Astrocyte (in vitro differentiated cells and primary cell): ENCODE data around the gene DNAJC15. TPM values are rescaled to one million over a fixed set of nuclear protein-coding genes. Genes with fewer than 3 reads are reported as not detected.

Experiments used
- DNase-seq: peaks from one replicate; pipeline ENCODE4 v3.0.0-alpha.2; 2010; ENCODE audit warnings: low read depth
- FAIRE-seq: peaks from 2 replicates; lab custom pipeline; 2011; peaks lifted over from hg19 to GRCh38; lab: Jason Lieb, UNC
- H2AFZ ChIP-seq: 2 replicates; pipeline ENCODE4 v1.6.0; 2012; ENCODE audit warnings: low read depth, low read length, inconsistent platforms
- H3K27ac ChIP-seq: 2 replicates; pipeline ENCODE4 v1.5.1; 2011; ENCODE audit warnings: low read depth, low read length, inconsistent platforms
- H3K27me3 ChIP-seq: 2 replicates; pipeline ENCODE4 v1.6.0; 2011; ENCODE audit warnings: low read length, inconsistent platforms; ENCODE audit not compliant: insufficient read depth
- H3K36me3 ChIP-seq: 2 replicates; pipeline ENCODE4 v1.5.1; 2011; ENCODE audit warnings: low read length, inconsistent platforms; ENCODE audit not compliant: insufficient read depth
- H3K4me1 ChIP-seq: 2 replicates; pipeline ENCODE4 v1.5.1; 2011; ENCODE audit warnings: low read length, inconsistent platforms; ENCODE audit not compliant: insufficient read depth
- H3K4me2 ChIP-seq: 2 replicates; pipeline ENCODE4 v1.6.0; 2012; ENCODE audit warnings: low read length, inconsistent platforms
- H3K4me3 ChIP-seq: 2 replicates; pipeline ENCODE4 v1.5.1; 2011; ENCODE audit warnings: low read depth, mild to moderate bottlenecking, low read length, inconsistent platforms; ENCODE audit not compliant: insufficient read depth
- H3K79me2 ChIP-seq: 2 replicates; pipeline ENCODE4 v1.6.0; 2012; ENCODE audit warnings: mild to moderate bottlenecking, low read length, inconsistent platforms; ENCODE audit not compliant: insufficient read depth
- H3K9ac ChIP-seq: 2 replicates; pipeline ENCODE4 v1.6.0; 2012; ENCODE audit warnings: mild to moderate bottlenecking, low read length, inconsistent platforms
- H3K9me3 ChIP-seq: 2 replicates; pipeline ENCODE4 v1.5.1; 2012; ENCODE audit warnings: low read depth, mild to moderate bottlenecking, low read length, inconsistent platforms; ENCODE audit not compliant: insufficient read depth
- H4K20me1 ChIP-seq: 2 replicates; pipeline ENCODE4 v1.6.0; 2012; ENCODE audit warnings: low read length, inconsistent platforms; ENCODE audit not compliant: insufficient read depth
- H3K27ac Mint-ChIP-seq: one replicate; pipeline ENCODE4 v1.8.0; 2021; ENCODE audit warnings: mild to moderate bottlenecking, mixed read lengths; ENCODE audit not compliant: unreplicated experiment
- H3K27me3 Mint-ChIP-seq: one replicate; pipeline ENCODE4 v1.8.0; 2021; ENCODE audit warnings: low read depth, mixed read lengths; ENCODE audit not compliant: unreplicated experiment
- H3K36me3 Mint-ChIP-seq: one replicate; pipeline ENCODE4 v1.8.0; 2021; ENCODE audit warnings: low read depth, mixed read lengths; ENCODE audit not compliant: unreplicated experiment
- H3K4me1 Mint-ChIP-seq: one replicate; pipeline ENCODE4 v1.8.0; 2021; ENCODE audit warnings: low read depth, mixed read lengths; ENCODE audit not compliant: unreplicated experiment
- H3K4me3 Mint-ChIP-seq: one replicate; pipeline ENCODE4 v1.8.0; 2021; ENCODE audit warnings: mild to moderate bottlenecking, moderate library complexity, mixed read lengths; ENCODE audit not compliant: unreplicated experiment
- H3K9me3 Mint-ChIP-seq: one replicate; pipeline ENCODE4 v1.8.0; 2021; ENCODE audit warnings: mild to moderate bottlenecking, mixed read lengths; ENCODE audit not compliant: unreplicated experiment
- EZH2 ChIP-seq: IDR thresholded peaks from 2 replicates; pipeline ENCODE4 v1.6.1; 2012; ENCODE audit warnings: mild to moderate bottlenecking, low read length, inconsistent platforms; ENCODE audit not compliant: insufficient read depth
- total RNA-seq: library from RNA; stranded (reverse); gene quantifications from 2 replicates; pipeline ENCODE4 v1.2.1, GENCODE V29; 2021
- TF ChIP-seq, protein P1 (sequence below): IDR thresholded peaks from 2 replicates; pipeline ENCODE4 v1.5.1; 2011; ENCODE audit warnings: low read depth, mild to moderate bottlenecking, inconsistent platforms, low read length, moderate library complexity; ENCODE audit not compliant: insufficient read depth

DNAJC15 gene
- total RNA-seq, 1 donor from 2014 or later: 13.8 TPM

DNA sequence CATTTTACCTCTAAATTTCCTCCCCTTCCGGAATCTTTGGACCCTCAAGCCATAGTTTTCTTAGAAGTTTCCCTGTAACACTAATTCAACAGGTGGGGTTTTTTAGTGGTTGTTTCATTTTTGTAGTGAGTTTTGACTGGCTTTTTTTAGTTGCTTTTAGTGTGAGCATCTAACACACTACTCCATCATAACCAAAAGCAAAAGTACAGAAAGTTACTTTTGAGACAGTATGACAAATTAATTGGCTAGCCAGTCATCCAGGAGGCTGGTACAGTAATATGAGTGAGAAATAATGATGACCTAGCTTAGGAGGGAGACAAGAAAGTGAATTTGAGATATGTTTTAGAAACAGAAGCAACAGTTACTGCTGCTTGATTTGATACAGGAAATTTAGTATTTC is 71.5 kb downstream of the DNAJC15 start:
- H3K27me3 ChIP-seq: no peaks in the 10 kb centered on the region
- Mint-ChIP-seq H3K36me3 (peaks cover 9% of the 10 kb centered on the region), H3K27ac (no peak overlapping the region), H3K27me3 (no peaks in the 10 kb centered on the region), H3K4me1 (peaks cover 8% of the 10 kb centered on the region), H3K4me3 (no peak overlapping the region), H3K9me3 (no peaks in the 10 kb centered on the region)
- no peaks in the 10 kb centered on the region for H4K20me1 ChIP-seq
- H3K4me1 ChIP-seq: no peaks in the 10 kb centered on the region
- no peak overlapping the region for H3K27ac ChIP-seq
- H3K79me2 ChIP-seq: no peaks in the 10 kb centered on the region
- no peak overlapping the region for H3K9ac ChIP-seq
- no peak for TF ChIP-seq EZH2
- TF ChIP-seq, protein P1, sequence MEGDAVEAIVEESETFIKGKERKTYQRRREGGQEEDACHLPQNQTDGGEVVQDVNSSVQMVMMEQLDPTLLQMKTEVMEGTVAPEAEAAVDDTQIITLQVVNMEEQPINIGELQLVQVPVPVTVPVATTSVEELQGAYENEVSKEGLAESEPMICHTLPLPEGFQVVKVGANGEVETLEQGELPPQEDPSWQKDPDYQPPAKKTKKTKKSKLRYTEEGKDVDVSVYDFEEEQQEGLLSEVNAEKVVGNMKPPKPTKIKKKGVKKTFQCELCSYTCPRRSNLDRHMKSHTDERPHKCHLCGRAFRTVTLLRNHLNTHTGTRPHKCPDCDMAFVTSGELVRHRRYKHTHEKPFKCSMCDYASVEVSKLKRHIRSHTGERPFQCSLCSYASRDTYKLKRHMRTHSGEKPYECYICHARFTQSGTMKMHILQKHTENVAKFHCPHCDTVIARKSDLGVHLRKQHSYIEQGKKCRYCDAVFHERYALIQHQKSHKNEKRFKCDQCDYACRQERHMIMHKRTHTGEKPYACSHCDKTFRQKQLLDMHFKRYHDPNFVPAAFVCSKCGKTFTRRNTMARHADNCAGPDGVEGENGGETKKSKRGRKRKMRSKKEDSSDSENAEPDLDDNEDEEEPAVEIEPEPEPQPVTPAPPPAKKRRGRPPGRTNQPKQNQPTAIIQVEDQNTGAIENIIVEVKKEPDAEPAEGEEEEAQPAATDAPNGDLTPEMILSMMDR: no peak
- DNase-seq (no peak), FAIRE-seq (no peak)
- H3K4me3 ChIP-seq: no peak overlapping the region
- H3K9me3 ChIP-seq: no peaks in the 10 kb centered on the region
- no peak overlapping the region for H3K4me2 ChIP-seq
- no peaks in the 10 kb centered on the region for H3K36me3 ChIP-seq
- no peak overlapping the region for H2AFZ ChIP-seq

- H3K79me2 ChIP-seq: no peaks in the 10 kb centered on the region
- no peaks in the 10 kb centered on the region for H3K36me3 ChIP-seq
- H3K4me1 Mint-ChIP-seq: peaks cover 8% of the 10 kb centered on the region
- no peak overlapping the region for H3K27ac ChIP-seq
- no peaks in the 10 kb centered on the region for H4K20me1 ChIP-seq
- H2AFZ ChIP-seq: no peak overlapping the region
- FAIRE-seq: peak; percentile 68
- H3K36me3 Mint-ChIP-seq: peaks cover 9% of the 10 kb centered on the region
- no peaks in the 10 kb centered on the region for H3K27me3 Mint-ChIP-seq
- H3K4me1 ChIP-seq: no peaks in the 10 kb centered on the region
- no peak for DNase-seq
- H3K27me3 ChIP-seq: no peaks in the 10 kb centered on the region
- no peak overlapping the region for H3K9ac ChIP-seq
- H3K9me3 ChIP-seq: no peaks in the 10 kb centered on the region
- H3K27ac Mint-ChIP-seq: no peak overlapping the region
- no peaks in the 10 kb centered on the region for H3K9me3 Mint-ChIP-seq
- no peak for TF ChIP-seq EZH2
- TF ChIP-seq, protein P1: no peak
- no peak overlapping the region for H3K4me3 Mint-ChIP-seq
- no peak overlapping the region for H3K4me2 ChIP-seq
- H3K4me3 ChIP-seq: no peak overlapping the region
Observed at GRCh38 chr13:43095771-43096719, 72.7 kb downstream of the DNAJC15 start.

DNA sequence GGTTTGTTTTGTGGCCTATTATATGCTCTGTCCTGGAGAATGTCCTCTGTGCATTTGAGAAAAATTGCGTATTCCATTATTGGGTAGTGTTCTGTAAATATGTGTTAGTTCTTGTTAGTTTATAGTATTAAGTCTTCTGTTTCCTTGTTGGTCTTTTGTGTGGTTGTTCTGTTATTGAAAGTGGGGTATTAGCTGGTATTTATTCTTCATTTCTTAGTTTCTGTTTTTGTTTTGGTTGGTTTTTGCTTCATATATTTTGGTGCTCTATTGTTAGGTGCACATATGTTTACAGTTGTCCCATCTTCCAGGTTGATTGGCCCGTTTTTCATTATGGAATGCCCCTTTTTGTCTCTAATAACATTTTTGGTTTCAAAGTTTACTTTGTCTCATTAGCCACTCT is 77.3 kb downstream of the DNAJC15 start:
- Mint-ChIP-seq H3K9me3 (no peaks in the 10 kb centered on the region), H3K27ac (no peak overlapping the region), H3K27me3 (no peaks in the 10 kb centered on the region), H3K4me3 (no peak overlapping the region), H3K4me1 (peaks cover 5% of the 10 kb centered on the region), H3K36me3 (peaks cover 10% of the 10 kb centered on the region)
- no peak for DNase-seq
- Histone ChIP-seq H4K20me1 (no peaks in the 10 kb centered on the region), H3K9me3 (no peaks in the 10 kb centered on the region), H3K4me2 (no peak overlapping the region), H3K4me1 (no peaks in the 10 kb centered on the region), H3K79me2 (no peaks in the 10 kb centered on the region), H3K9ac (no peak overlapping the region), H2AFZ (no peak overlapping the region), H3K36me3 (no peaks in the 10 kb centered on the region), H3K27me3 (no peaks in the 10 kb centered on the region), H3K27ac (no peak overlapping the region), H3K4me3 (no peak overlapping the region)
- FAIRE-seq: no peak
- no peak for TF ChIP-seq EZH2
- TF ChIP-seq, protein P1: no peak
